Naive B cell (primary cell): ENCODE data around the gene RASGRF1. TPM values are rescaled to one million over a fixed set of nuclear protein-coding genes. Genes with fewer than 3 reads are reported as not detected.

Experiments used
- ATAC-seq, 2 donors: fragments of 150-1000 bp; cut with Tn5 transposase; 2 replicates each; pipeline ENCODE4 v1.10.0; 2021; ENCODE audit warnings: low read depth in 2 of 2, mild to moderate bottlenecking in 2 of 2, moderate library complexity in 2 of 2
- DNase-seq: peaks from one replicate; pipeline ENCODE4 v3.0.0; 2022
- H3K27ac Mint-ChIP-seq, 6 donors: one replicate each; pipeline ENCODE4 v1.8.0; 2020 to 2022; ENCODE audit warnings: mild to moderate bottlenecking in 6 of 6, mixed read lengths in 6 of 6, moderate library complexity in 5 of 6, inconsistent platforms in 2 of 6
- H3K27me3 Mint-ChIP-seq, 3 donors: one replicate each; pipeline ENCODE4 v1.8.0; 2021 to 2022; ENCODE audit warnings: mixed read lengths in 3 of 3, mild to moderate bottlenecking in 1 of 3
- H3K36me3 Mint-ChIP-seq, 2 donors: one replicate each; pipeline ENCODE4 v1.8.0; 2020 to 2022; ENCODE audit warnings: mixed read lengths in 2 of 2, inconsistent platforms in 1 of 2, mild to moderate bottlenecking in 1 of 2
- H3K4me1 Mint-ChIP-seq, 3 donors: one replicate each; pipeline ENCODE4 v1.8.0; 2020 to 2022; ENCODE audit warnings: mixed read lengths in 3 of 3, inconsistent platforms in 1 of 3, mild to moderate bottlenecking in 1 of 3, moderate library complexity in 1 of 3
- H3K4me3 Mint-ChIP-seq, 8 donors: one replicate each; pipeline ENCODE4 v1.8.0; 2020 to 2022; ENCODE audit warnings: mild to moderate bottlenecking in 8 of 8, mixed read lengths in 8 of 8, moderate library complexity in 8 of 8, inconsistent platforms in 2 of 8
- H3K9me3 Mint-ChIP-seq, 7 donors: one replicate each; pipeline ENCODE4 v1.8.0; 2020 to 2022; ENCODE audit warnings: mixed read lengths in 7 of 7, mild to moderate bottlenecking in 5 of 7, inconsistent platforms in 2 of 7, moderate library complexity in 1 of 7
- polyA plus RNA-seq, 6 donors: library from polyadenylated mRNA; unstranded; fragments of 300-500 nt; fragmentation: Illumina TruSeq; gene quantifications; one replicate each; pipeline ENCODE4 v1.2.3, GENCODE V29; 2021; ENCODE audit warnings: low read depth in 6 of 6

Gene RASGRF1
- polyA plus RNA-seq, 6 donors from 2014 or later: 0.04 to 0.25 TPM; not detected in 4

DNA sequence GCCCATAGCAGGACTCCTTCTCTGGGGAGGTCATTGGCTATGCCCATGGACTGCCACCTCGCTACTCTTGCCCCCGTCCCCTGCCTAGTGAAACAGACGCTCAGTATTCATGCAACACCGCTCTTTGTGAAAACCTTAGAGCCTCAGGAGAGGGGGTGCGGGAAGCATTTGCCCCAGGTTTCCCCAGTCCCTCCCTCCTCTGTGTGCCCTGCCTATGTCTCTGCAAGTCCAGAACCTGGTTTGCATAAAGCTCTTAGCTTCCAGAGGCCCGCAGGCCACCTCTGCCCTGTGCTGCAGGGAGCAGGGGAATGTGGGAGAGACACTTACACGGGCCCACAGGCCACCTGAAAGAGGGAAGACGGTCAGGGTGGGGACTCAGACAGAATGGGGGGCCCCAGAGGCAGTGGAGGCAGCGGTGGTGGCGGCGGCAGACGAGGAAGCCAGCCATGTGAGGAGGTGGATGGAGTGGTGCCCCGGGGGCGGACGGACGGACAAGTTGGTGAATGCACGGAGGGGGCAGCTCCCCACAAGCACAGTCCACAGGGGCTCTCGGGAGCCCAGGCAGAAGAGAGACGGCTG lies 111.9 kb downstream of the RASGRF1 start:
- peak overlapping the region in 6 of 8 donors; percentile 16 to 89 (median 68) for H3K4me3 Mint-ChIP-seq
- peaks cover 33 to 50% (median 41%) of the 10 kb centered on the region in 3 donors for H3K4me1 Mint-ChIP-seq
- H3K9me3 Mint-ChIP-seq: no peaks in the 10 kb centered on the region
- ATAC-seq (no peak), DNase-seq (no peak)
- peaks cover 0 to 7% (median under 1%) of the 10 kb centered on the region in 3 donors for H3K27me3 Mint-ChIP-seq
- H3K36me3 Mint-ChIP-seq: no peaks in the 10 kb centered on the region
- H3K27ac Mint-ChIP-seq: peak overlapping the region in 5 of 6 donors; percentile 11 to 89 (median 81)

DNA sequence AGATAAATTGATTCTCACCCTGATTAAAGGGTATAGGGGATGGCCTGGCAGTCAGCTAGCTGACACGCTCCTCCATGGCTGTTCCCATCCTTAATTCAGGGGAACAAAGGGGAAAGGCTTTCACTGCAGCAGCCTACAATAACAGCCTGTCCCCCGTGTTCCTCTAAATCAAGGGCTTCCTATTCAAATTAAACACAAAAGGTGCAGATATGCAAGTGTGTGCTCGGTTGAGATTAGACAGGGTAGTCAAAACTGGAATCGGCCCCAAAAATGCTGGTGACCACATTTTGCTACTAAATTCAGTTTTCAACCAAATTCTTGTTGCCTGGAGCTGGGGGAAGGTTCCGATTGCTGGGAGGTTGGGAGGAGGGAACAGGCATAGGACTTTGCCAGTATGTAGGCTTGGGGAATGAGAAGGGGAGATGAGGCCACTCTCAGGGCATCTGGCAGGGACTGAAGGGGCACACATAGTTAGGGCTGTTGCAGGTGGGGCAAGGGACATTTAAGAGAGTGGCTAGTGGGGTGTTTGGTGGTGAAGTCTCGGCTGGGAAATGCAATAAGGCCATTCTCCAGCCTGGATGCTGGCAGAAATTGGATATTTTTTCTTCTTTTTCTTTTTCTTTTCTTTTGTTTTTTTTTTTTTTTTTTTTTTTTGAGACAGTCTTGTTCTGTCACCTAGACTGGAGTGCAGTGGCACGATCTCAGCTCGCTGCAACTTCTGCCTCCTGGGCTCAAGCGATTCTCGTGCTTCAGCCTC lies 112.8 kb downstream of the RASGRF1 start:
- peaks cover 33 to 52% (median 39%) of the 10 kb centered on the region in 3 donors for H3K4me1 Mint-ChIP-seq
- H3K27me3 Mint-ChIP-seq: no peaks in the 10 kb centered on the region
- no peaks in the 10 kb centered on the region for H3K36me3 Mint-ChIP-seq
- no peaks in the 10 kb centered on the region for H3K9me3 Mint-ChIP-seq
- ATAC-seq: peak; percentile 35 to 52
- peak overlapping the region; percentile 72 to 95 (median 88) for H3K27ac Mint-ChIP-seq
- H3K4me3 Mint-ChIP-seq: peak overlapping the region in 7 of 8 donors; percentile 4 to 86 (median 69)
- DNase-seq: peak; percentile 20

- H3K4me1 Mint-ChIP-seq: peaks cover 33 to 55% (median 39%) of the 10 kb centered on the region in 3 donors
- H3K9me3 Mint-ChIP-seq: no peaks in the 10 kb centered on the region
- ATAC-seq (peak; percentile 85 to 86), DNase-seq (peak; percentile 37)
- H3K27me3 Mint-ChIP-seq: no peaks in the 10 kb centered on the region
- peak overlapping the region; percentile 72 to 95 (median 84) for H3K27ac Mint-ChIP-seq
- no peaks in the 10 kb centered on the region for H3K36me3 Mint-ChIP-seq
- H3K4me3 Mint-ChIP-seq: peak overlapping the region in 7 of 8 donors; percentile 4 to 86 (median 69)
These were observed 113.4 kb downstream of the RASGRF1 start for GRCh38 chr15:78977091-78977571.

DNA sequence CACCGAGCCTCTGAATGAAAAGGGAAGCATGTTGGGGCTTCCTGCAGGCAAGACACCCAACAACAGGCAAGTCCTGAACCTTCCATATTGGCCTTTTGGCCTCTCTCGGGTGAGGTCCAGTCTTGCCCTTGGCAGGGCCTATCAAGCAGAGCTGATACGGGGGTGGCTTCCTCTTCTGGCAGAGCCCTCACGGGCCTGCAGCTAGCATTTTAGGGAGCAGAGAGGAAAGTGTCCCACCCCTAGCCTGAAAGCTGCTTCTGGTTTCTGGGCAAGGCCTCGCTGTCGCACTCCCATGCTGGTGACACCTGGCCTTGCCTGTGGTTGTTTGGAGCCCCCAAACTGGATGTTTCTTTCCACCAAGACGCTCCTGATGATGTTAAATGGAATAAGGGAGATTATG lies 113.9 kb downstream of the RASGRF1 start:
- H3K4me1 Mint-ChIP-seq: peaks cover 33 to 56% (median 39%) of the 10 kb centered on the region in 3 donors
- H3K9me3 Mint-ChIP-seq: no peaks in the 10 kb centered on the region
- peak overlapping the region; percentile 72 to 96 (median 90) for H3K27ac Mint-ChIP-seq
- ATAC-seq (no peak), DNase-seq (no peak)
- H3K27me3 Mint-ChIP-seq: no peaks in the 10 kb centered on the region
- H3K4me3 Mint-ChIP-seq: peak overlapping the region in 4 of 8 donors; percentile 66 to 86 (median 72)
- no peaks in the 10 kb centered on the region for H3K36me3 Mint-ChIP-seq

- no peaks in the 10 kb centered on the region for H3K27me3 Mint-ChIP-seq
- H3K4me3 Mint-ChIP-seq: no peak overlapping the region
- DNase-seq: no peak
- H3K9me3 Mint-ChIP-seq: no peaks in the 10 kb centered on the region
- ATAC-seq: no peak
- H3K4me1 Mint-ChIP-seq: peaks cover 30 to 46% (median 35%) of the 10 kb centered on the region in 3 donors
- peak overlapping the region in 2 of 6 donors; percentile 4 to 52 for H3K27ac Mint-ChIP-seq
- no peaks in the 10 kb centered on the region for H3K36me3 Mint-ChIP-seq
These were observed 116.2 kb downstream of the RASGRF1 start for GRCh38 chr15:78974272-78974918.

- H3K36me3 Mint-ChIP-seq: no peaks in the 10 kb centered on the region
- H3K27me3 Mint-ChIP-seq: no peaks in the 10 kb centered on the region
- no peak overlapping the region for H3K27ac Mint-ChIP-seq
- peaks cover 0 to 17% (median 6%) of the 10 kb centered on the region in 3 donors for H3K4me1 Mint-ChIP-seq
- DNase-seq: no peak
- no peak overlapping the region for H3K4me3 Mint-ChIP-seq
- ATAC-seq: no peak
- no peaks in the 10 kb centered on the region for H3K9me3 Mint-ChIP-seq
These were observed 120.8 kb downstream of the RASGRF1 start for GRCh38 chr15:78969687-78970349.

DNA sequence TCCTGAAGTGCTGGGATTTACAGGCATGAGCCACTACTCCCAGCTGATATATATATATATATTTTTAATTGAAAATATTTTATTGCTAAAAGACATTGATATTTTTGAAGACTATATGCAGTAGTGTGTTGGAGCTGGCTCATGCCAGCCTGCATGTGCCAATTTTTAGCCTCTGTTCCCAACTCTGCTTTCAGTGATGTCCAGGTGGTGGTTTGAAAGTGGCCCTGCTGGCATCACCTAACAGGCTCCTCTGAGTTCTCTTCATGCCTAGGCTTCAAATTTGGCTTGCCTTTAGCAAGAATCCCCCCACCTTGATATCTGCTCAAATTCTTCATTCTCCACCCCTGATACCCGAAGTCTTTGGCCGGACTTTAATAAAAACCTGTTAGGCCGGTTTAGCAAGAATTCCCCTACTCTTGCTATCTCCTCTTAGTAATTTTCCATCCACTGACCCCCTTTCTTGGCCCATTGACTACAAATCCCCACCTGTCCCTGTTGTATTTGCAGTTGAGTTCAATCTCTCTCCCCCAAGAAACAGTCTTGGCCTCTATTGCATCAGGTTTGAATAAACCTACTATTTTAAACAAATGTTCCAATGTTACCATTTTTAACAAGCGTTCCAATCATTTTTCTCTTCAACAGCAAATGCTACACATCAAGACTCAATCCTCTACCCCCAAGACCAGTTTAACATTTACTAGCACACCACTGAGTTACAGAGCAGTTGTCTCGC lies 121.9 kb downstream of the RASGRF1 start:
- peak overlapping the region in 1 of 6 donors; percentile 42 for H3K27ac Mint-ChIP-seq
- no peak for ATAC-seq
- H3K4me1 Mint-ChIP-seq: peaks cover 0 to 14% (median 6%) of the 10 kb centered on the region in 3 donors
- no peaks in the 10 kb centered on the region for H3K27me3 Mint-ChIP-seq
- H3K36me3 Mint-ChIP-seq: no peaks in the 10 kb centered on the region
- H3K4me3 Mint-ChIP-seq: no peak overlapping the region
- no peaks in the 10 kb centered on the region for H3K9me3 Mint-ChIP-seq
- no peak for DNase-seq

GRCh38 chr15:78968114-78968513 lies 122.5 kb downstream of the RASGRF1 start:
- Mint-ChIP-seq H3K27ac (peak overlapping the region in 2 of 6 donors; percentile 27 to 42), H3K4me1 (peaks cover 0 to 12% (median 6%) of the 10 kb centered on the region in 3 donors), H3K36me3 (no peaks in the 10 kb centered on the region), H3K9me3 (no peaks in the 10 kb centered on the region), H3K27me3 (no peaks in the 10 kb centered on the region), H3K4me3 (no peak overlapping the region)
- DNase-seq (no peak), ATAC-seq (no peak)

GRCh38 chr15:78960308-78960707 lies 130.3 kb downstream of the RASGRF1 start:
- DNase-seq (no peak), ATAC-seq (no peak)
- H3K36me3 Mint-ChIP-seq: no peaks in the 10 kb centered on the region
- no peaks in the 10 kb centered on the region for H3K4me1 Mint-ChIP-seq
- no peak overlapping the region for H3K27ac Mint-ChIP-seq
- H3K9me3 Mint-ChIP-seq: peaks cover 0 to 2% (median 0%) of the 10 kb centered on the region in 7 donors
- H3K4me3 Mint-ChIP-seq: no peak overlapping the region
- peaks cover 0 to 18% (median 0%) of the 10 kb centered on the region in 3 donors for H3K27me3 Mint-ChIP-seq

DNA sequence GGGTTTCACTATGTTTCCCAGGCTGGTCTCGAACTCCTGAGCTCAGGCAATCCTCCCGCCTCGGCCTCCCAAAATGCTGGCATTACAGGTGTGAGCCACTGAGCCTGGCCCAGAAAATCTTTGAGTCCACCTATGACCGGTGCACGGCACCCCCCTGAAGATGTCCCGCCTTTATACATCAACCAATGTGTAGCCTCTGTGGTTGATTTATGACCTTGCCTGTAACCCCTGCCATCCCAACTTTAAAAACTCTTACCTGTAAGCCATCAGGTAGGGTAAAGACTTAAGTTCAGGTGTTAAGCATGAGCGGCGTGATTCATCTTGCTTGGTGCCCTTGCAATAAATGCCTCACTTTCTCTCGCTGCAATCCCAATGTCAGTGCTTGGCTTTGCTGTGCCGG lies 131.2 kb downstream of the RASGRF1 start:
- Mint-ChIP-seq H3K9me3 (peaks cover 0 to 2% (median 0%) of the 10 kb centered on the region in 7 donors), H3K27me3 (peaks cover 0 to 26% (median 6%) of the 10 kb centered on the region in 3 donors), H3K27ac (no peak overlapping the region), H3K4me1 (peaks cover 0 to 6% (median 4%) of the 10 kb centered on the region in 3 donors), H3K4me3 (no peak overlapping the region), H3K36me3 (no peaks in the 10 kb centered on the region)
- ATAC-seq (no peak), DNase-seq (no peak)

GRCh38 chr15:78957416-78958093 lies 133.0 kb downstream of the RASGRF1 start:
- H3K4me3 Mint-ChIP-seq: no peak overlapping the region
- ATAC-seq (no peak), DNase-seq (no peak)
- no peak overlapping the region for H3K27ac Mint-ChIP-seq
- no peaks in the 10 kb centered on the region for H3K36me3 Mint-ChIP-seq
- H3K4me1 Mint-ChIP-seq: peaks cover 8 to 13% (median 8%) of the 10 kb centered on the region in 3 donors
- peaks cover 0 to 2% (median 0%) of the 10 kb centered on the region in 7 donors for H3K9me3 Mint-ChIP-seq
- H3K27me3 Mint-ChIP-seq: peaks cover 0 to 32% (median 9%) of the 10 kb centered on the region in 3 donors

- Mint-ChIP-seq H3K4me1 (peaks cover 14 to 19% (median 14%) of the 10 kb centered on the region in 3 donors), H3K27me3 (peaks cover 0 to 29% (median 9%) of the 10 kb centered on the region in 3 donors), H3K4me3 (no peak overlapping the region), H3K27ac (no peak overlapping the region), H3K36me3 (no peaks in the 10 kb centered on the region), H3K9me3 (peaks cover 0 to 2% (median 0%) of the 10 kb centered on the region in 7 donors)
- no peak for DNase-seq
- ATAC-seq: no peak
These were observed 133.6 kb downstream of the RASGRF1 start for GRCh38 chr15:78956937-78957336.
